Measurements from ENCODE around the gene CLCN6.

Gene CLCN6

DNA sequence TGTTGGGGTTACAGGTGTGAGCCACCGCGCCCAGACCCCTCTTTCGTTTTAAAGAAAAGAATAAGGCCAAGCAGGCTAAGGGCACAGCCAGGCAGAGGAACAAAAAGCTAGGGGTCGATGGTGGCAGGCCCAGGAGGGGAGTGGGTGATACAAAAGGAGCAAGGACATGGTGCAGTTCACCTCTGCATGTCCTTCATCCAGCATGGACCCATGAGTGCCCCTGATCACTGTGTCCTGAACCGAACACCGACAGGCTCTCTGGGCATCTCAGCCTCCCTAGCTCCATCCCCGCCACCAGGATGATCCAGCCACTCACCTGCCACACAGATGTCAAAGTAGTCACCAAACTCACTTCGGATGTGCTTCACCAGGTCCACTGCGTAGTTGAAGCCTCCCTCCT, 6.1 kb upstream of the CLCN6 start:
- no peaks in the 10 kb centered on the region for H3K36me3 ChIP-seq (ENCODE audit: insufficient read depth)
- no peaks in the 10 kb centered on the region for H4K20me1 ChIP-seq (ENCODE audit: insufficient read depth)
- peaks cover 14% of the 10 kb centered on the region for H3K4me1 ChIP-seq (ENCODE audit: low read depth, poor library complexity, severe bottlenecking)
- H3K9ac ChIP-seq, result no peak overlapping the region
- no peak overlapping the region for H3K4me2 ChIP-seq
- no peak for TF ChIP-seq CTCF (conservative IDR thresholded peaks at IDR 0.05; ENCODE audit: low read depth, low read length)
- no peak overlapping the region for H3K4me3 ChIP-seq (IDR thresholded peaks at IDR 0.05; ENCODE audit: insufficient read depth, low read depth, low read length)
- H3K27ac ChIP-seq, result no peak overlapping the region
- H2AFZ ChIP-seq (ENCODE audit: low read depth), result no peak overlapping the region
- no peaks in the 10 kb centered on the region for H3K79me2 ChIP-seq (ENCODE audit: insufficient read depth, low read depth)
- no peaks in the 10 kb centered on the region for H3K27me3 ChIP-seq (ENCODE audit: insufficient read depth, low read depth)

DNA sequence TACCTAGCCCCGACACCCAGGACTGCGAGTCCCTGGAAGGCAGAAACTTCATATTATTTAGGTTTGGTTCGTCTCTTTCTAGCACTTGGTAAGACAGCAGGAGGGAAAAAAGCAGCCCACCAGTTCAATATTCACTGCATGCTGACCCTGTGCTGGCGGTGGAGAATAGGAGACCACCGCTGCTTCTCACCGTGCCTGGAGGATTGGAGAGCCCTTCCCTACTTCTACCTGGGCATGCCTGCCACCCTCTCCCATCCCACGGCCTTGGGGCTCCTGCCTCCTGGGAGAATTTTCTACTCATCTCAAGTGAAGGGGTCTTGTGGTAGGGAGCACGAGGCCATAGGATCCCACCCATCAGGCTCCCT, 5.6 kb upstream of the CLCN6 start:
- no peak overlapping the region for H3K4me2 ChIP-seq
- TF ChIP-seq CTCF (conservative IDR thresholded peaks at IDR 0.05; ENCODE audit: low read depth, low read length), result no peak
- no peak overlapping the region for H3K27ac ChIP-seq
- H3K9ac ChIP-seq, result no peak overlapping the region
- H2AFZ ChIP-seq (ENCODE audit: low read depth), result no peak overlapping the region
- H3K79me2 ChIP-seq (ENCODE audit: insufficient read depth, low read depth), result no peaks in the 10 kb centered on the region
- no peaks in the 10 kb centered on the region for H3K36me3 ChIP-seq (ENCODE audit: insufficient read depth)
- no peaks in the 10 kb centered on the region for H4K20me1 ChIP-seq (ENCODE audit: insufficient read depth)
- H3K4me3 ChIP-seq (IDR thresholded peaks at IDR 0.05; ENCODE audit: insufficient read depth, low read depth, low read length), result no peak overlapping the region
- peaks cover 18% of the 10 kb centered on the region for H3K4me1 ChIP-seq (ENCODE audit: low read depth, poor library complexity, severe bottlenecking)
- H3K27me3 ChIP-seq (ENCODE audit: insufficient read depth, low read depth), result no peaks in the 10 kb centered on the region

DNA sequence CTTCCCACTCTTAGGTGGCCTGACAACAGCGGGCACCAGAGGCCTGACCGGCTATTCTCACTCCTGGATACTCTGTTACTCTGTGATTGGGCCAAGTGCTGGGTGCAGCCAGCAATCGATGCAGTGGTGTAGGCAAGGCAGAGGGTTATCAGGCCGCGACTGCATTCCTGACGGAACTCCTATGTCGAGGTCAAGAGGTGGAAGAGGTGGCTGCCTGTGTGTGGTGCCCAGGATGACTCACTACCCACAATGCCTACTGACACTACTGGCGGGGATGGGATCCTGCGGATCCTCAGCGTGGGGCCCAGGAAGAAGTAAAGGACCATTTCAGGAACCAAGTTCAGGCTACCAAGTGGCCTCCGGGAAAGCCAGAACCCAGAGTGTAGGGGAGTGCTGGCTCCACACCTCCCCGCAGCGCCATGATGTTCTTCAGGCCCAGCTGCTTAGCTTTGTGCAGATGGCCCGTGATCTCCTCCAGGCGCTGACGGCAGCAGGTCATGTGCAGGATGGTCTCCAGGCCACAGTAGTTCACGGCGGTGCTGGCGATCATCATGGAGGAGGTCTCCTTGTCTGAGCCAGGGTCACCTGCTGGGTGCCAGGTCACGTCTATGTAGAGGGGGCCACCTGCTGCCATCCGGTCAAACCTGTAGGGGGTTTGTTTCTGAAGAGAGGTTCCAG, 5.1 kb upstream of the CLCN6 start:
- H3K79me2 ChIP-seq (ENCODE audit: insufficient read depth, low read depth), result no peaks in the 10 kb centered on the region
- no peak overlapping the region for H3K27ac ChIP-seq
- H3K36me3 ChIP-seq (ENCODE audit: insufficient read depth), result no peaks in the 10 kb centered on the region
- TF ChIP-seq CTCF (conservative IDR thresholded peaks at IDR 0.05; ENCODE audit: low read depth, low read length), result no peak
- peaks cover 18% of the 10 kb centered on the region for H3K4me1 ChIP-seq (ENCODE audit: low read depth, poor library complexity, severe bottlenecking)
- no peak overlapping the region for H3K4me2 ChIP-seq
- no peaks in the 10 kb centered on the region for H4K20me1 ChIP-seq (ENCODE audit: insufficient read depth)
- H2AFZ ChIP-seq (ENCODE audit: low read depth), result no peak overlapping the region
- no peak overlapping the region for H3K9ac ChIP-seq
- H3K4me3 ChIP-seq (IDR thresholded peaks at IDR 0.05; ENCODE audit: insufficient read depth, low read depth, low read length), result no peak overlapping the region
- no peaks in the 10 kb centered on the region for H3K27me3 ChIP-seq (ENCODE audit: insufficient read depth, low read depth)

GRCh38 chr1:11802616-11802972, 3.4 kb upstream of the CLCN6 start:
- TF ChIP-seq CTCF (conservative IDR thresholded peaks at IDR 0.05; ENCODE audit: low read depth, low read length), result no peak
- H4K20me1 ChIP-seq (ENCODE audit: insufficient read depth), result no peaks in the 10 kb centered on the region
- peaks cover 28% of the 10 kb centered on the region for H3K4me1 ChIP-seq (ENCODE audit: low read depth, poor library complexity, severe bottlenecking)
- no peak overlapping the region for H3K4me2 ChIP-seq
- H3K79me2 ChIP-seq (ENCODE audit: insufficient read depth, low read depth), result no peaks in the 10 kb centered on the region
- no peaks in the 10 kb centered on the region for H3K27me3 ChIP-seq (ENCODE audit: insufficient read depth, low read depth)
- H3K27ac ChIP-seq, result no peak overlapping the region
- H3K9ac ChIP-seq, result no peak overlapping the region
- H3K4me3 ChIP-seq (IDR thresholded peaks at IDR 0.05; ENCODE audit: insufficient read depth, low read depth, low read length), result no peak overlapping the region
- no peak overlapping the region for H2AFZ ChIP-seq (ENCODE audit: low read depth)
- no peaks in the 10 kb centered on the region for H3K36me3 ChIP-seq (ENCODE audit: insufficient read depth)

Measured in KMS-11 (cell line).